Measurements from ENCODE around the gene CLIC1. TPM values are rescaled to one million over a fixed set of nuclear protein-coding genes. Genes with fewer than 3 reads are reported as not detected.

CLIC1 gene
- total and polyA plus RNA-seq, 2 donors from 2014 or later = 456 to 489 TPM

GRCh38 chr6:31733734-31734133, 2.6 kb downstream of the CLIC1 start:
- intact Hi-C loops (cut with DNase I) = no loop called here
- FAIRE-seq = no peak
- peak overlapping the region in 1 of 3 donors; percentile 99 for H3K9ac ChIP-seq (ENCODE audit: low read length in 3 of 3)

GRCh38 chr6:31732029-31732428, 4.3 kb downstream of the CLIC1 start:
- peaks cover 2 to 39% (median 20%) of the 10 kb centered on the region in 3 donors for H3K36me3 ChIP-seq (ENCODE audit: control insufficient read depth in 2 of 3, insufficient read depth in 3 of 3, low read length in 3 of 3)
- FAIRE-seq (no peak), DNase-seq (peak in 1 of 5 donors; percentile 3)
- H3K27me3 ChIP-seq (ENCODE audit: control insufficient read depth, insufficient read depth, low read length) = no peaks in the 10 kb centered on the region
- H3K9ac ChIP-seq (ENCODE audit: low read length in 3 of 3) = no peak overlapping the region
- H3K27ac ChIP-seq (ENCODE audit: low read depth in 2 of 2, low read length in 2 of 2) = no peak overlapping the region
- H3K4me3 ChIP-seq (ENCODE audit: low read length in 3 of 3) = no peak overlapping the region
- no peak for TF ChIP-seq CTCF (IDR thresholded peaks at IDR 0.05; ENCODE audit: borderline replicate concordance, extremely low read depth, insufficient read depth)
- intact Hi-C loops (cut with DNase I) = no loop called here
- no peaks in the 10 kb centered on the region for H3K9me3 ChIP-seq (ENCODE audit: control insufficient read depth in 2 of 3, insufficient read depth in 1 of 3, low read length in 3 of 3)
- H3K4me1 ChIP-seq (ENCODE audit: control insufficient read depth in 2 of 3, insufficient read depth in 2 of 3, low read depth in 1 of 3, low read length in 3 of 3) = peaks cover 0 to 24% (median 7%) of the 10 kb centered on the region in 3 donors

More at GRCh38 chr6:31733734-31734133, 2.6 kb downstream of the CLIC1 start:
- Histone ChIP-seq H3K4me3 (ENCODE audit: low read length in 3 of 3) (peak overlapping the region in 2 of 3 donors; percentile 4 to 100), H3K4me1 (ENCODE audit: control insufficient read depth in 2 of 3, insufficient read depth in 2 of 3, low read depth in 1 of 3, low read length in 3 of 3) (peaks cover 10 to 33% (median 24%) of the 10 kb centered on the region in 3 donors), H3K27me3 (ENCODE audit: control insufficient read depth, insufficient read depth, low read length) (no peaks in the 10 kb centered on the region), H3K9me3 (ENCODE audit: control insufficient read depth in 2 of 3, insufficient read depth in 1 of 3, low read length in 3 of 3) (no peaks in the 10 kb centered on the region), H3K36me3 (ENCODE audit: control insufficient read depth in 2 of 3, insufficient read depth in 3 of 3, low read length in 3 of 3) (peaks cover 0 to 28% (median 16%) of the 10 kb centered on the region in 3 donors), H3K27ac (ENCODE audit: low read depth in 2 of 2, low read length in 2 of 2) (peak overlapping the region; percentile 98 to 99)
- TF ChIP-seq CTCF (IDR thresholded peaks at IDR 0.05; ENCODE audit: borderline replicate concordance, extremely low read depth, insufficient read depth) = no peak
- no peak for DNase-seq

- no peak for FAIRE-seq
- TF ChIP-seq CTCF (IDR thresholded peaks at IDR 0.05; ENCODE audit: borderline replicate concordance, extremely low read depth, insufficient read depth) = no peak
- DNase-seq = peak in 1 of 5 donors; percentile 55
- Histone ChIP-seq H3K4me3 (ENCODE audit: low read length in 3 of 3) (peak overlapping the region in 1 of 3 donors; percentile 37), H3K36me3 (ENCODE audit: control insufficient read depth in 2 of 3, insufficient read depth in 3 of 3, low read length in 3 of 3) (peaks cover 7 to 52% (median 26%) of the 10 kb centered on the region in 3 donors), H3K9me3 (ENCODE audit: control insufficient read depth in 2 of 3, insufficient read depth in 1 of 3, low read length in 3 of 3) (no peaks in the 10 kb centered on the region), H3K4me1 (ENCODE audit: control insufficient read depth in 2 of 3, insufficient read depth in 2 of 3, low read depth in 1 of 3, low read length in 3 of 3) (peaks cover 0 to 19% (median 0%) of the 10 kb centered on the region in 3 donors), H3K27me3 (ENCODE audit: control insufficient read depth, insufficient read depth, low read length) (no peaks in the 10 kb centered on the region), H3K27ac (ENCODE audit: low read depth in 2 of 2, low read length in 2 of 2) (peak overlapping the region; percentile 99), H3K9ac (ENCODE audit: low read length in 3 of 3) (peak overlapping the region in 1 of 3 donors; percentile 2)
- intact Hi-C loops (cut with DNase I) = no loop called here
Observed at GRCh38 chr6:31730631-31731086, 5.7 kb downstream of the CLIC1 start.
